ENCODE measurements around the gene PCDHGB1.
A peak's percentile ranks its signal among the peaks of the same experiment; 100 is the strongest.
"Not testable (repeated sequence)": the region's sequence is repeated elsewhere in the genome, so short reads cannot be mapped to it uniquely, and the experiment has no call there.

PCDHGB1 gene

GRCh38 chr5:141373673-141374317 lies 23.9 kb downstream of the PCDHGB1 start, which contains the start of gene PCDHGA6:
Gene PCDHGA6, plus strand, starts transcription at chr5:141373891. Its CDS starts 193 bp downstream, at chr5:141374084.
- H3K9ac ChIP-seq (ENCODE audit: low read length), result no peak within 1 kb of the TSS
- no peaks in the 10 kb centered on the region for H3K4me1 ChIP-seq (ENCODE audit: control insufficient read depth, insufficient read depth, low read length)
- H3K4me3 ChIP-seq (ENCODE audit: low read length), result no peak within 1 kb of the TSS
- H3K36me3 ChIP-seq (ENCODE audit: control insufficient read depth, insufficient read depth, low read length), result no peaks in the 10 kb centered on the region
- peaks cover 18% of the 10 kb centered on the region for H3K9me3 ChIP-seq (ENCODE audit: control insufficient read depth, low read length)
- H3K27me3 ChIP-seq (ENCODE audit: control insufficient read depth, insufficient read depth, low read length), result peaks cover 24% of the 10 kb centered on the region

- Histone ChIP-seq H3K36me3 (ENCODE audit: control insufficient read depth, insufficient read depth, low read length) (no peaks in the 10 kb centered on the region), H3K9me3 (ENCODE audit: control insufficient read depth, low read length) (peaks cover 18% of the 10 kb centered on the region), H3K9ac (ENCODE audit: low read length) (no peak overlapping the region), H3K27me3 (ENCODE audit: control insufficient read depth, insufficient read depth, low read length) (peaks cover 24% of the 10 kb centered on the region), H3K4me3 (ENCODE audit: low read length) (no peak overlapping the region), H3K4me1 (ENCODE audit: control insufficient read depth, insufficient read depth, low read length) (no peaks in the 10 kb centered on the region)
These were observed 24.7 kb downstream of the PCDHGB1 start for GRCh38 chr5:141374627-141375026.

GRCh38 chr5:141375444-141376155 lies 25.7 kb downstream of the PCDHGB1 start:
- peaks cover 17% of the 10 kb centered on the region for H3K27me3 ChIP-seq (ENCODE audit: control insufficient read depth, insufficient read depth, low read length)
- H3K9ac ChIP-seq (ENCODE audit: low read length); H3K36me3 ChIP-seq (ENCODE audit: control insufficient read depth, insufficient read depth, low read length); H3K4me3 ChIP-seq (ENCODE audit: low read length); H3K4me1 ChIP-seq (ENCODE audit: control insufficient read depth, insufficient read depth, low read length): not testable (repeated sequence)
- H3K9me3 ChIP-seq (ENCODE audit: control insufficient read depth, low read length), result peaks cover 18% of the 10 kb centered on the region

GRCh38 chr5:141382469-141383294 lies 32.8 kb downstream of the PCDHGB1 start, which contains the start of gene PCDHGA7:
Gene PCDHGA7, plus strand, starts transcription at chr5:141382742. Its CDS starts 158 bp downstream, at chr5:141382900.
- no peak within 1 kb of the TSS for H3K9ac ChIP-seq (ENCODE audit: low read length)
- H3K4me3 ChIP-seq (ENCODE audit: low read length), result peak within 1 kb of the TSS; percentile 41
- H3K9me3 ChIP-seq (ENCODE audit: control insufficient read depth, low read length), result peaks cover 15% of the 10 kb centered on the region
- H3K36me3 ChIP-seq (ENCODE audit: control insufficient read depth, insufficient read depth, low read length), result no peaks in the 10 kb centered on the region
- peaks cover 15% of the 10 kb centered on the region for H3K27me3 ChIP-seq (ENCODE audit: control insufficient read depth, insufficient read depth, low read length)
- H3K4me1 ChIP-seq (ENCODE audit: control insufficient read depth, insufficient read depth, low read length), result no peaks in the 10 kb centered on the region

GRCh38 chr5:141383345-141383744 lies 33.4 kb downstream of the PCDHGB1 start:
- Histone ChIP-seq H3K9ac (ENCODE audit: low read length) (no peak overlapping the region), H3K9me3 (ENCODE audit: control insufficient read depth, low read length) (peaks cover 17% of the 10 kb centered on the region), H3K27me3 (ENCODE audit: control insufficient read depth, insufficient read depth, low read length) (peaks cover 17% of the 10 kb centered on the region), H3K36me3 (ENCODE audit: control insufficient read depth, insufficient read depth, low read length) (no peaks in the 10 kb centered on the region), H3K4me3 (ENCODE audit: low read length) (no peak overlapping the region), H3K4me1 (ENCODE audit: control insufficient read depth, insufficient read depth, low read length) (no peaks in the 10 kb centered on the region)

- peaks cover 28% of the 10 kb centered on the region for H3K27me3 ChIP-seq (ENCODE audit: control insufficient read depth, insufficient read depth, low read length)
- H3K4me3 ChIP-seq (ENCODE audit: low read length), result no peak overlapping the region
- H3K9me3 ChIP-seq (ENCODE audit: control insufficient read depth, low read length), result peaks cover 23% of the 10 kb centered on the region
- H3K9ac ChIP-seq (ENCODE audit: low read length), result no peak overlapping the region
- H3K4me1 ChIP-seq (ENCODE audit: control insufficient read depth, insufficient read depth, low read length), result no peaks in the 10 kb centered on the region
- no peaks in the 10 kb centered on the region for H3K36me3 ChIP-seq (ENCODE audit: control insufficient read depth, insufficient read depth, low read length)
These were observed 34.8 kb downstream of the PCDHGB1 start for GRCh38 chr5:141384471-141385267.

GRCh38 chr5:141387557-141388311 lies 37.8 kb downstream of the PCDHGB1 start, which contains the start of gene PCDHGB4:
Gene PCDHGB4, plus strand, starts transcription at chr5:141387698. Its CDS starts 187 bp downstream, at chr5:141387885.
- H3K9ac ChIP-seq (ENCODE audit: low read length); H3K36me3 ChIP-seq (ENCODE audit: control insufficient read depth, insufficient read depth, low read length); H3K4me3 ChIP-seq (ENCODE audit: low read length); H3K4me1 ChIP-seq (ENCODE audit: control insufficient read depth, insufficient read depth, low read length): not testable (repeated sequence)
- Histone ChIP-seq H3K9me3 (ENCODE audit: control insufficient read depth, low read length) (peaks cover 23% of the 10 kb centered on the region), H3K27me3 (ENCODE audit: control insufficient read depth, insufficient read depth, low read length) (peaks cover 27% of the 10 kb centered on the region)

GRCh38 chr5:141388661-141389060 lies 38.8 kb downstream of the PCDHGB1 start:
- Histone ChIP-seq H3K4me1 (ENCODE audit: control insufficient read depth, insufficient read depth, low read length) (no peaks in the 10 kb centered on the region), H3K9me3 (ENCODE audit: control insufficient read depth, low read length) (peaks cover 14% of the 10 kb centered on the region), H3K4me3 (ENCODE audit: low read length) (no peak overlapping the region), H3K9ac (ENCODE audit: low read length) (no peak overlapping the region), H3K36me3 (ENCODE audit: control insufficient read depth, insufficient read depth, low read length) (no peaks in the 10 kb centered on the region), H3K27me3 (ENCODE audit: control insufficient read depth, insufficient read depth, low read length) (peaks cover 20% of the 10 kb centered on the region)

- Histone ChIP-seq H3K4me3 (ENCODE audit: low read length) (no peak overlapping the region), H3K27me3 (ENCODE audit: control insufficient read depth, insufficient read depth, low read length) (peaks cover 16% of the 10 kb centered on the region), H3K36me3 (ENCODE audit: control insufficient read depth, insufficient read depth, low read length) (no peaks in the 10 kb centered on the region), H3K4me1 (ENCODE audit: control insufficient read depth, insufficient read depth, low read length) (no peaks in the 10 kb centered on the region), H3K9me3 (ENCODE audit: control insufficient read depth, low read length) (peaks cover 12% of the 10 kb centered on the region), H3K9ac (ENCODE audit: low read length) (no peak overlapping the region)
These were observed 39.5 kb downstream of the PCDHGB1 start for GRCh38 chr5:141389153-141390042.

GRCh38 chr5:141392429-141393198 lies 42.7 kb downstream of the PCDHGB1 start, which contains the start of gene PCDHGA8:
Gene PCDHGA8, plus strand, starts transcription at chr5:141392633. Its CDS starts 181 bp downstream, at chr5:141392814.
- Histone ChIP-seq H3K4me3 (ENCODE audit: low read length) (no peak within 1 kb of the TSS), H3K27me3 (ENCODE audit: control insufficient read depth, insufficient read depth, low read length) (peaks cover 16% of the 10 kb centered on the region), H3K9ac (ENCODE audit: low read length) (no peak within 1 kb of the TSS), H3K9me3 (ENCODE audit: control insufficient read depth, low read length) (peaks cover 17% of the 10 kb centered on the region), H3K4me1 (ENCODE audit: control insufficient read depth, insufficient read depth, low read length) (no peaks in the 10 kb centered on the region), H3K36me3 (ENCODE audit: control insufficient read depth, insufficient read depth, low read length) (no peaks in the 10 kb centered on the region)

Measured in mucosa of stomach (tissue), 1 donor.